ENCODE results near the gene TLK2.

DNA sequence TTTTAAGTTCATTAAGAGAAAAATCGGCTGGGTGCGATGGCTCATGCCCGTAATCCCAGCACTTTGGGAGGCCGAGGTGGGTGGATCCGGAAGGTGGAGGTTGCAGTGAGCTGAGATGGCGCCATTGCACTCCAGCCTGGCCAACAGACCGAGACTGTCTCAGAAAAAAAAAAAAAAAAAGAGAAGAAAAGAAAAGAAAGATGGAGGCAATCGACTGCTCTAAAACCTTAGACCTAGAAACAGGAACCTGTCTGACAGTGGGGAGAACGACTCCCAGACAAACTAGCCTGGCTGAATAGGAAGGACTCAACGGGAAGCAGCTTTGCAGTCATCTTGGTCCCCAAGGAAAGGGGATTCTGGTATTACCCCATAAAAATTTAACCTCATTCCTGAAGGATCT is 162.5 kb downstream of the TLK2 start:
- TF ChIP-seq, protein P1, sequence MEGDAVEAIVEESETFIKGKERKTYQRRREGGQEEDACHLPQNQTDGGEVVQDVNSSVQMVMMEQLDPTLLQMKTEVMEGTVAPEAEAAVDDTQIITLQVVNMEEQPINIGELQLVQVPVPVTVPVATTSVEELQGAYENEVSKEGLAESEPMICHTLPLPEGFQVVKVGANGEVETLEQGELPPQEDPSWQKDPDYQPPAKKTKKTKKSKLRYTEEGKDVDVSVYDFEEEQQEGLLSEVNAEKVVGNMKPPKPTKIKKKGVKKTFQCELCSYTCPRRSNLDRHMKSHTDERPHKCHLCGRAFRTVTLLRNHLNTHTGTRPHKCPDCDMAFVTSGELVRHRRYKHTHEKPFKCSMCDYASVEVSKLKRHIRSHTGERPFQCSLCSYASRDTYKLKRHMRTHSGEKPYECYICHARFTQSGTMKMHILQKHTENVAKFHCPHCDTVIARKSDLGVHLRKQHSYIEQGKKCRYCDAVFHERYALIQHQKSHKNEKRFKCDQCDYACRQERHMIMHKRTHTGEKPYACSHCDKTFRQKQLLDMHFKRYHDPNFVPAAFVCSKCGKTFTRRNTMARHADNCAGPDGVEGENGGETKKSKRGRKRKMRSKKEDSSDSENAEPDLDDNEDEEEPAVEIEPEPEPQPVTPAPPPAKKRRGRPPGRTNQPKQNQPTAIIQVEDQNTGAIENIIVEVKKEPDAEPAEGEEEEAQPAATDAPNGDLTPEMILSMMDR (IDR thresholded peaks at IDR 0.05), result no peak
- TF ChIP-seq EP300 (IDR thresholded peaks at IDR 0.05) (no peak), POLR2A (IDR thresholded peaks at IDR 0.05) (no peak)
